HG02870 (cell line): Measurements from ENCODE around the gene VPS54.

Experiments
- ATAC-seq: cut with Tn5 transposase; IDR thresholded peaks from one replicate; pipeline ENCODE4 v1.9.1; 2021; ENCODE audit warnings: mild to moderate bottlenecking, moderate library complexity; ENCODE audit not compliant: unreplicated experiment

The VPS54 gene

DNA sequence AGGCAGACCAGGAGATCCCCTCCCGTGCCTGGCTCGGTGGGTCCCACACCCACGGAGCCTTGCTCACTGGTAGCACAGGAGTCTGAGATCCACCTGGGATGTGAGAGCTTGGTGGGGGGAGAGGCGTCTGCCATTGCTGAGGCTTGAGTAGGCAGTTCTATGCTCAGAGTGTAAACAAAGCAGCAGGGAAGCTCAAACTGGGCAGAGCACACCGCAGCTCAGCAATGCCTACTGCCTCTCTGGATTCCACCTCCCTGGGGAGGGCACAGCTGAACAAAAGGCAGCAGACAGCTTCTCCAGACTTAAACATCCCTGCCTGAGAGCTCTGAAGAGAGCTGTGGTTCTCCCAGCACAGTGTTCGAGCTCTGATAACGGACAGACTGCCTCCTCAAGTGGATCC, 92.4 kb downstream of the VPS54 start:
- ATAC-seq = no peak

DNA sequence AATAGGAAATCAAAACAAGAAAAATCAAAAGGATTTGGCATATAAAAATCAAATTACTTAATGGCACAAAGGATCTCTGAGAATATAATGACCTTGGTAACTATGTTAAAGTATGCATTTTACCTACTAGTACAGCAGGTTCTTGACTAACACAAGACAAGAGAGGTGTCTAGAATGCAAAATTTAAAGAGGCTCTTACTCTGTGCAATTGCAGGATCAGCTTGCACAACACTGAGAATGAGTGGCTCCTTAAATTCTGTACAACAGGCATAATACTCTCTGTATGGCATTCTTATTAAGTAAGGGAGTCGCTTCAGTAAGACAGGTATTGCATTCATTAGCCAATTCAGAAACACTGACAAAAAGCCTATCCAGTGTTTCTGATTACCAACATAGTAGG, 104.9 kb downstream of the VPS54 start:
- no peak for ATAC-seq

DNA sequence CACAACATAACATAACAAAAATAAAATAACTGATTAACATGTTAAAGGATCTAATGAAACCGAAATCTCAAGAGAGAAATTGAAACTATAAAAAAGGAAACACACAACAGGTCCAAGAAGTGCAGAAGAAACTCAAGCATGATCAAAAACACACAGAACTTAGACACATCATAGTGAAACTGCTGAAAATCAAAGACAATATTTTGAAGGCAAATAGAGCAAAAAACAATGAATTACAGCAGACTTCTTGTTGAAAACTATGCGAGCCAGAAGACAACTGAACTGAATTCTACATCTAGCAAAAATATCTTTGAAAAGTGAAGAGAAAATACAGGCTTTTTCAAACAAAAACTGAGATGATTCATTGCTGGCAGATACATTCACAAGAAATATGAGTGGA, 116.2 kb downstream of the VPS54 start:
- no peak for ATAC-seq

DNA sequence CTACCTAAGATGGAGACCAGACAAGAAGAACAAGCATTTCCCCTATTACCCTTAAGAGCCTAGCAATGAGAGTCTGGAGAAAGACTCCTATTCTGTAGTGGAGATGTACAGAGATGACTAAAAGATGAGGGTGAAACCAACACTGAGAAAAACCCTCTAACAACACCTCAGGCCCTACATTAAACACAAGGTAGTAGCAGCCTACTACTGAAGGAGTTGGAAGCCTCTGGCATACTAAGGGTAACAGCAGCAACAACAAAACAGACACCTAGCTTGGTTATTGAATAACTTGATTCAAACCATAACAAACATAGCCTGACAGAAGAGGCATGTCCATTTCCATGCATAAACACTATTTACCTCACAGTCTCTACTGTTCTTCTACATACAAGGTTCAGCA, 117.1 kb downstream of the VPS54 start:
- ATAC-seq = no peak

DNA sequence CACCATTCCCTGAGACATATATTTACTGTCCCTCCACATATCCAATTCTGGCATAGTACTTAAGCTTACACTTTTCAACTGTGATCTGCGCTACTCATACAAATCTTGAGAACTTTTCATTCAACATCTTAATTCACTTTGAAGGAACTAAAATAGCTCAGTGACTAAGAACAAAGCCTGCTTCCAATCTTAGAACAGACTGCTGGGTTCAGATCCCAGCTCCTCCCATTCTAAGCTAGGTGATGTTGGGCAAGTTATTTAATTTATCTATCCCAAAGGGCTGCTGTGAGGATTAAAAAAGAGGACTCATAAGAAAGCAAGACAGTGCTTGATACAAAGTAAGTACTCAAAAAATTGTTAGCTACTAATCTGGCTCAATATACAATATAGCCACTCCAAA, 119.6 kb downstream of the VPS54 start:
- ATAC-seq = no peak

DNA sequence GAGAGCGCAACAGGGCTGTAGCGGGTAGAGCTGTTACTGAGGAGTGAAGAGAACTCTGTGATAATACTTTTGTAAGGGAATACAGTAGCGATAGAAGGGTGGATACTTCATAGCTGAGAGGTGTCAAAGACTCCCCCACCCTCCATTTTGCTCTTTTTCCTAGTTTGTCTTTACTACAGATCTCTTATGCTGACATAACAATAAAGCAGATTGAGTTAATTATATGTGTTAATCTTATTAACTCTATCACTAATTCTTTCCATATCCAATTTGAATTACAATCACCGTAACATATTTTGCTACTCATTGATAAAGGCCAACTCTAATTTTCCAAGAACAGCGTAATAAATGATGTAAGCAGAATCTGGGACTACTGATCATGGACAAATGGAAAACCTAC, 120.4 kb downstream of the VPS54 start:
- ATAC-seq = no peak

DNA sequence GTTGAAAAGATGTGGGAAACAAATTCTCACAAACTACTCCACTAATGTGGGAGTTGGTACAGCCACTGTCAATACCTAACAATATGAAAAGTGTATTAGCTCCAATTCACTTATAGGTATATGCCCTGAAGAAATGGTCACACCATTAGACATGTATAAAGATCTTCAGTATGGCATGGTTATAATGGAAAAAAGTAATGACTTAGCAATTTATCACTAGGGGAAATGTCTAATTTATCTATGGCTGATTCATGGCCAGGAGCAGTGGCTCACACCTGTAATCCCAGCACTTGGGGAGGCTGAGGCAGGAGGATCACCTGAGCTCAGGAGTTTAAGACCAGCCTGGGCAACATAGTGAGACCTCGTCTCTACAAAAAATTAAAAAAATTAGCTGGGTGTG, 125.1 kb downstream of the VPS54 start:
- no peak for ATAC-seq

DNA sequence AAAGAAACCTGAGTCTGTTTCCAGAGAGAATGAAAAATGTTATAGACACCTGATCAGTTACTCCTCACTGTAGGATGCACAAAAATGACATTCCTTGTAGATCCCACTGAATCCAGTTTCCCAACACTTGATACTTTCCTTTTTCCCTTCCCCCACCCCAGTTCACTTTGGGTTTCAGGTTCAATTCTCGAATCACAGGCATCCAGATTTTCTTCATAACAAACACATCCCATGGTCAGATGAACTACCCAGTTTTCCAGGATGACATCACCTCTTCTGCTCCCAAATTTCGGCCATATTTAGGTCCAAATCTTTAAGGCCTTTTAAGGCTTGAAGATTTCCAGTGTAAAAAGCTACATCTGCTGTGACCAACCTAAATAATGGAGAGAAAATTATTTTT, 126.1 kb downstream of the VPS54 start:
- no peak for ATAC-seq

DNA sequence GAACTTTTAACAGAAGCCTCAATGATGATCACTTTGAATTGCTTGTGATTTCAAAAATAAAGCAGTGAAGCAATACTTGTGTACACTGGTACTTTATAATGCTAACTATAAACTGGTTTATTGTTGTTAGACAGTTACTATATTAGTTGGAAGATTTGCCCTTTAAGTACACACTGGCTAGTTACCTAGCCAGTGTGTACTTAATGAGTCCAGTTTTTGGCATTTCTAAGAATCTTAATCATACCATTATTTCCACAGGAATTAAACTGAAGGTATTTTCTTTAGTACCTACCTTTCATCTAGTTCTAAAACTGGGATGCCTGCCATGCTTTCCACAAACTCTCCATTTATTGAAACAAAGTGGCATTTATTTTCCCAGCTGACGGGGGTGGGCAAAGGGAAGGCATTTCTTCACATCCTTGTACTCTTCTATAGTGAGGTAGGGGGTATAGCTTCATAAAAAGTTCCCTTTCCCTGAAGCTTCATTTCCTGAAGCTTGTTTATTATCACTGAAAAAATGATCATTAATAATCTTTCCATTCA, 127.7 kb downstream of the VPS54 start:
- no peak for ATAC-seq

DNA sequence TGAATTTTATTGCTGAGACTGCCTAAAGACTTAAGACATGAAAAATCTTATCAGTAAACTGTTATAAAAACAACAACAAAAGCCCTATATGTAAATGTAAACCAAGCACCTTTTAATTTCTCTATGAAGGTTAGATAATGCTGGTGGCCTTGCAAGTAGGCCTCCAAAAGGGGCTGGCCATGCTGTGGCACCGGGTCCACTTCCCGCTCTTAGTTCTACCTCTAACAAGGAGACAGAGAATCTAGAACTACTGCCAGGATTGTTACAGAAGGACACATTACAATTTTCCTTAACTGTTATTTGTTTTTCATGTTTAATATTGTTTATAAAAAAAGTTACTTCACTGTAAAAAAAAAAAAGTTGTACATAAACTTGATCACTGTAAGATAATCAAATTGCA, 128.6 kb downstream of the VPS54 start:
- ATAC-seq = no peak

DNA sequence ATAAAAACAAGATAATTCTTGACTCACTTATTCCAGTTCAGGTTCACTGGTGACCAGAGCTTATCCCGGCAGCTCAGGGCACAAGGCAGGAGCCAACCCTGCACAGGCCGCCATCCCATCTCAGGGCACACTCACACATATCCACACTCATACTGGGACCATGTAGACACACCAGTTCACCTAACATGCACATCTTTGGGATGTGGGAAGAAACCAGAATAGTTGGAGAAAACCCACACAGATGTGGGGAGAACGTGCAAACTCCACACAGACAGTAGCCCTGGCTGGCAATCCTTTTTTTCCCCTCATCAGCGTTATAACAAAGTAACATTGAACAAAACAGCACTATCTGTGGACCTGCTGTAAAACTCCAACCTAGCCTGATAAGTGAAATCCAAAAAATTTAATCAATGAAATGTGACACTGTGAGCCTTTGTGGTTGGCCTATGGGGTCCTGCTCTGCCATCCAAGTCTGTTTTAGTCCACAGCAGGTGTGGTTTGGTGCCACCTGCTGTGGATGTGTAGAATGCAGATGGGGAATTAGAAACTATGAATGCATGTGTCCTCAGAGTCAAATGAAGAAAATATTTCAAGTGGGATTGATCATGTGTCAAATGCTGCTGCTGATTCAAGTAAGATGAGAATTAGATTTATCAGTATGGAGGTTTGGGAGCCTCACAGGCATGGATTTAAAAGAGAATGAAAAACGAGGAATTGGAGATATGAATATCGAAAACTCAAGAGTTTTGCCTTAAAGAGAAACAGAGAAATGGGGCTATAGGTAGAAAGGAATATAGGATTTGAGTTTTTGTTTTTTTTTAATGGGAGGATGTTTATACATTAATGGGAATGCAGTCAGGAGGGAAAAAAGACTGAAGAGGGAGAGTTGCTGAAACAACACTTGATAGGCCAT, 130.5 kb downstream of the VPS54 start:
- ATAC-seq = peak; percentile 71

DNA sequence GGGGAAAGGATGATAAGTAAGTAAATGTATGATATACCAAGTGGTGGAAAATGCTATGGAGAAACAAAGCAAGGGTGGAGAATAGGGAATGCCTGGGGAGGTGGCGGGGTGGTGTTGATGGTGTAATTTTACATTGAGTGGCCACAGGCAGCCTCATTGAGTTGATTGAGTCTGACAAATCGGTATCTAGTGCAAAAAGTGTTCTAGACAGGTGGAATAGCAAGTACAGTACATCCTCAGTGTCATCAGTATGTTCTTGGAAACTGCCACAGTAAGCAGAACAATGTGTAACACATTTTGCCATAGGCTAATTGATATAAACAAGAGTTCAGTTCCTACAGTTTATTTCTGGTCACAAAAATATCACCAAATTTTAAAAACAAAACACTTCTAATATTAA, 131.2 kb downstream of the VPS54 start:
- ATAC-seq = no peak

DNA sequence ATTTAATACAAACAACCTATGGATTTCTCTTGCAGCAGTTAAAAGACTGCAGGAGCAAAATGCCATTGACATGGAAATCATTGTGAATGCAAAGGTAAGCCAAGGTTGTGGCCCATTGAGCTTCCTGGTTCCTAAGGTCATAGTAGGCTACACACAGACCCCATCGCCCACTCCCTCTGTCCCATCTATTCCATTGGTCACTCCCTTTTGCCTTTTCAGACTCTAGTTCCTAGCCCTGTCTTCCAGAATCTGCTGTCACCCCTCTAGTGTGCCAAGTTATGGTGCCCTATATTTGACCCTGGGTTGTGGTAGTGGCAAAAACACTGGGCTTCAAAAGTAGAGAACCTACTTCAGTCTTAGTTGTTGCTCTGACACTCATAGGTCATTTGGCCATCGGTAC, 132.8 kb downstream of the VPS54 start:
- no peak for ATAC-seq

DNA sequence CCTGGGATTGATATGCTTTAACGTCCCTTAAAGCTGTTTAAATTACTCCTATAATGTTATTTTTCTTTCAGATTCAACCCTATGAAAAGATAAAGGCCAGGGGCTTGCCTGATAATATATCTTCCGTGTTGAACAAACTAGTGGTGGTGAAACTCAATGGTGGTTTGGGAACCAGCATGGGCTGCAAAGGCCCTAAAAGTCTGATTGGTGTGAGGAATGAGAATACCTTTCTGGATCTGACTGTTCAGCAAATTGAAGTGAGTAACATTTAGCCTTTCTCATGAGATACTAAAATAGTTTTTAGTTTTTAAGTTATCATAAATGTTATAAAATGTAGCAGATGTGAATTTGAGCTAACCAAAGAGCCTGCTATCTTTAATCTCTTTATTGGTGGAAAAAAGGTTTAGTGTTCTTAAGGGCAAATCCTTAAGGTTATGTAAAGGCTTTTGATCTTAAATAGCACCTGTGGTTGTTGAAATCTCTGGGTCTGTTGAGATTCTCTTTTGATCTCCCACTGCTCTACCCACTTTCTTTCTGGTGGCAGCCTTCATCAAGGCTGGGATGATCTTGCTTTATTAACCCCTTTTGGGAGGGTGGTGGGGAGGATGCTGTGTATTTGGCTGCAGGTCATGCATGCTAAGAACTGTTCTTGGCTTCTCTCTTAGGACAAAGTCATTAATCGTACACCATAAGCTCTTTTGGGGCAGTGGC, 136.7 kb downstream of the VPS54 start:
- ATAC-seq = no peak

DNA sequence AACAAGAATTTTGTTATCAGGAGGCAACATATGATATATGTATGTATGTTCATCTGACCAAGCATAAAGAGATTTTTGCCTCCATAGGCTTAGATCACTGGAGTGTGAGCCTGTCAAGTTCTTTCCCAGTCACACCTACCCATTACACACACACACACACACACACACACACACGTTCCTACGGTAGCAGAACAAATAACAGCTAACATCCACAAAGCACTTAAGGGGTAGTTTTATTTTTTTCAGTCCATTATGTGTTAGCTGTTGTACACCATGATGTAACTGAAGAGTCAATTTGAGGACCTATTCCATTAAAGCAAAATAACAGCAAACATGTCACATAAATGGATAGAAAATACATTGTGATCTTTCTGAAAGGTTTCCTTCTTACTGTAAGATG, 138.0 kb downstream of the VPS54 start:
- ATAC-seq = no peak

DNA sequence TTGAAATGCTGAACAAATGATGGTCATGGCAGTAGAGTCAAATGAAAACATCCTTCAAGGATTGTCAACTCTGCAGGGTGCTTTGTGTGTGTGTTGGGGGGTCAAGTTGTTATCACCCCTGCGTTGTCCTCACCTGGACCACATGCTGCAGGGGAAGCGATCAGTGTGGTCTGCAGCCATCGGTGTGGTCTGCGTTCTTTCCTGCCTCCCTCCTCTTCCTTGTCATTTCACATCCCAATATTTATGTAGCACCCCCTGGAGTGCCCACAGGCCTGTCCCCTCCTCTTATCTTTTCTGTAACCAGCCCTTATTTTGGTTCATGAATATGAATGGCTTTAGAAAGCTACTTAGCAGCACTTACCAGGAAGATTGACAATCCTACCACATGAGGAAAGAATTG, 138.6 kb downstream of the VPS54 start:
- no peak for ATAC-seq

DNA sequence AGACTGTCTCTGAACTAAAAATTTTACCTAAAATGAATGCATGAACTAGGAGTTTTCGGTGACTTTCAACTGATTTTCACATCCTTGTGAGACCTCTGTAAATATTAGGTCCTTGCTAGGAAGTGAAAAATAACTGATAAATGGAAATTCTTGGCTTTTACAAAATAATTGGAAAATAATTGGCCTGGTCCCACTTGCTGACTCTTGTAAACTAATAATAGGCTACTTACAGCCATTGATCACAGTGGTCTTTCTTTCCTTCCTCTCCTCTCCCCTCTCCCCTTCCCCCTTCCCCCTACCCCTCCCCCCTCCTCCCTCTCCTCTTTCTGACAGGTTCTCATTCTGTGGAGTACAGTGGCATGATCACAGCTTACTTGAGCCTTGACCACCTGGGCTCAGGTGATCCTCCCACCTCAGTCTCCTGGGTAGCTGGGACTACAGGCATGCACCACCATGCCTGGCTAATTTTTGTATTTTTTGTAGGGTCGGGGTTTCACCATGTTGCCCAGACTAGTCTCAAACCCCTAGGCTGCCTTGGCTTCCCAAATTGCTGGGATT, 139.3 kb downstream of the VPS54 start:
- ATAC-seq = no peak

DNA sequence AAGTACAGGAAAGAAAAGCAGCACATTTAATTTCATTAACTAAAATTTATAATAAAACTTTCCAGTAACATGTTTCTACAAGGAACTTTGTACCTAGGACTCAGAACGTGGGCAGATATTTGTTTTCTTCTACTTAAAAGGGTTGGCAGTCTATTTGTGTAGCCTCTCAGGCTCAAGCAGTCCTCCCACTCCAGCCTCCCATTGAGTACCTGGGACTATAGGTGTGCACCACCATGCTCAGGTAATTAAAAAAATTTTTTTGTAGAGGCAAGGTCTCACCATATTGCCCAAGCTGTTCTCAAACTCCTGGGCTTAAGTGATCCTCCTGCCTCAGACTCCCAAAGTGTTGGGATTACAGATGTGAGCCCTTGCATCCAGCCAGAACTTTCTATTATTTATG, 140.7 kb downstream of the VPS54 start:
- no peak for ATAC-seq

DNA sequence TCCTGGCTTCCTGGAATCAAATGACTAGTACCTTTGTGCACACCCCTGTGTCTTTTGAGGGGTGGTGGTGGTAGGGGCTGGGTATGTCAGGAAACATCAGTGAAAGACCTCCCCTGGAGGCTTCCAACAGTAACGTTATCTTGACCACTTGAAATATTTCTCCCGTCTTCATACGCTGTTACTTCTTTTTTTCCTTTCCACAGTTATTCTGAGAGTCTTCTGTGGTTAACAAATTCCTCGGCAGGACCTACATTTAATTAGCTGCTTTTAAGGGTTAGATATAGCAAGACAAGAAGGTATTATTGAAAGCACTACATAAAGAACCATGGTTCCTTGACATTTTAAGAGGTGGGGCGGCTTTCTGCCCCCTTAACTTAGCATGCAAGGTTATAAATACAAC, 142.9 kb downstream of the VPS54 start:
- no peak for ATAC-seq

DNA sequence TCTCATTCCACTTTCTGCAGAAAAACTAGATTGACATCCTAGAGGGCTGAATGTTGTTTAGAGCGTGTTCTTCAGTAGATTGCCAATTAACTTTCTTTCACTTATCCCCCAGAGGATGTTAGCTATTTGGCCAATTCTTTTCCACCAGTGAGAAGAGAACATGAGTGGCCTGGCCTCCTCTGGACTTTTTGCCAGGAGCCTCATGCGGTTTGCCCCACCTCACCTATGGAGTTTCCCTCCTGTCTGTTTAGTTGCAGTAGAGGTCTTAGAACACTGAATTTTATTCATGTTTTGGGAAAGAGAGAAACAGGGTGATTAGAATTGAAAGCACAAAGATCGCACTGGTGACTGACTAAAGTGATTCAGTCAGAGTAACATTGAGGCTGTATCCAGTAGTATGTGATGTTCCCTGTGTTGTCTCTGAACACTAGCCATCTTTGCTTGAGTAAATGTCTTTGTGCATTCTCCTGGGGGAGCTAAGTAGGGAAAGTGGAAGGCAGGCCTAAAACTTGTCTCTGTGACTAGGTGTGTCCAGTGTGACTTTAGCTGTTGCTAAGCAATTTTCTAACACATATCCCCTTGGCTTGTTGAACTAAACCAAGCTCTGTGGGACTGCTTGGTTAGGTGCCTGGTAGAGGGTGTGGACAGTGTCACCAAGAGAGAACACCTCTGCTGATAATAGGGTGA, 143.5 kb downstream of the VPS54 start:
- no peak for ATAC-seq

DNA sequence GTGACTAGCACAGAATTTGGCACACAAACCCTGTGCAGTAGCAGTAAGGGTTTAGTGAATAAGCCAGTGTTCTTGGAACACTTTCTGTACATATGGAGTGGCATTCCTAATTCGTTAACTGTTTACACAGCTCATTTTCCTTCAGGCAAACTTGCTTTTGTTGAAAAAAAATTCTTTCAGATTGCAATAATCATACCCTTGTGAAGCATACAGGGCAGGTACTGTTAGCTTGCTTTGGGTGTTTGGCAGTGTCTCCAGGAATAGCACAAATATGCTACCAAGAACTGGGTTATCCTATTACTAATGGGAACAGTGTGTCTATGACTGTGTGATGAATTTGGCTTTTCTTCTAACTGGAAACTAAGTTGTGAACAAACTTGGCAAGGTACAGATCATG, 144.1 kb downstream of the VPS54 start:
- no peak for ATAC-seq
